GM19099 (cell line): ENCODE data around the gene CEP295NL.

Experiments
- POLR2A ChIP-seq: IDR thresholded peaks from 3 replicates; pipeline ENCODE4 v1.6.1; 2011; ENCODE audit warnings: low read depth; ENCODE audit not compliant: insufficient read length; ENCODE audit errors: extremely low read depth

Gene CEP295NL

DNA sequence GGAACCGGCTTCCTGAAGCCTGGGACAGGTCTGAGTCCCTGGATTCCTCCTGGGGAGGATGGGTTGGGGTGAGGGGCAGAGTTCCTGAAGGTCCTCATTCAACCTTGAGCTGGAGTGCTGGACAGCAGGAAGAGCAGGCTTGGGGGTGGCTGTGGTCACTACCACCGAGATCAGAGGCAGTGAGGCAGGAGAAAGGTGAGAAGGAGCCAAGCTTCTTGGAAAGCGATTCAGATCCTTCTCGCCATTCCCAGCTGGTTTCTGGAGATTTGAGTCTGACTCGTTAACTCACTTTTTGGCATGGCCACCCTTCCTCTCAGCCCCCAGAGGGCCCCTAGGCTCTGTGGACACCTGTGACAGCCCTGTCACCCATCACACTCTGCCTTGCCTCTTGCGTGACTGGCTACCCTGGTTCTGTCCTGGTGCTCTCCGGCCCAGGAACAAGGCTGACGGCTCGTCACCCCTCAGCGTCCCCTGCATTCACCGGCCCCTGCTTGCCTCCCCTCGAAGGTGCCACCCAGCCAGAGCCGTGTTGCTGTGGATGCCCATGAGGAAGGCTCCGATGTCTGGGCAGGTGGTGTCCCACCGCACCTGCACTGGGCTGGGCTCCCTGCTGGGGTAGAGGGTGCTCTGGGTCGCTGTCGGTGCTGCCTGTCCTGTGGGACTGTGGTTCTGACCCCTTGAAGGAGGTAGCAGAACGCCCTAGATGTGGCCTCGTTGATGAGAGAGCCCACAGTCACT lies 31.8 kb upstream of the CEP295NL start:
- TF ChIP-seq POLR2A: no peak

DNA sequence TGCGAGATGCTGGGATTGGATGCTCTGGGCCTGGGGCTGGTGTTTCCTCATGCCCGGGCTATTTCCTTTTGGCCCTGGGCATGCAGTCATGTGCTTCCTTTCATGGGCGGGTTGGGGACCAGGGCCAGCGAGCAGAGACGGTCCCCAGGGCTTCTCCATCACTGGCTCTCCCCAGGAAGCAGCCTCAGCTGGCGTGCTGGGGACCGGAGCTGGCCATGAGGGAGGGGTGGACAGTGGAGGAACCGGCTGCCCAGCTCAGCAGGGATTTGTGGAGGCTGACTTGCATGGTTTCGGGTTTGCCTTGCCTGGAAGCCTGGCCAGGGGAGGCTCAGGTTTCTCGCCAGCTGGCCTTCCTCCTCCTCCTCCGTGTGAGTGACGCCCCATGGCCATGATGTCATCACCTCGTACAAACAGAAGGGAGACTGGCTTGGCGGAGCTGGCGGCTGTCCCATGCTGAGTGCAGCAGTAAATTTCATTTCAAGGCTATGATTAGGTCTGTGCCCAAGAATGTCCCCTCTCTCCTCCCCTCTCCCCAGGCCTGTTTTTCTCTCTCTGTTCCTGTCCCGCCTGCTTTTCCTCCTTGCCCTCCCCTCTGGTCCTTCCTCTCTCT lies 31.1 kb upstream of the CEP295NL start:
- no peak for TF ChIP-seq POLR2A

DNA sequence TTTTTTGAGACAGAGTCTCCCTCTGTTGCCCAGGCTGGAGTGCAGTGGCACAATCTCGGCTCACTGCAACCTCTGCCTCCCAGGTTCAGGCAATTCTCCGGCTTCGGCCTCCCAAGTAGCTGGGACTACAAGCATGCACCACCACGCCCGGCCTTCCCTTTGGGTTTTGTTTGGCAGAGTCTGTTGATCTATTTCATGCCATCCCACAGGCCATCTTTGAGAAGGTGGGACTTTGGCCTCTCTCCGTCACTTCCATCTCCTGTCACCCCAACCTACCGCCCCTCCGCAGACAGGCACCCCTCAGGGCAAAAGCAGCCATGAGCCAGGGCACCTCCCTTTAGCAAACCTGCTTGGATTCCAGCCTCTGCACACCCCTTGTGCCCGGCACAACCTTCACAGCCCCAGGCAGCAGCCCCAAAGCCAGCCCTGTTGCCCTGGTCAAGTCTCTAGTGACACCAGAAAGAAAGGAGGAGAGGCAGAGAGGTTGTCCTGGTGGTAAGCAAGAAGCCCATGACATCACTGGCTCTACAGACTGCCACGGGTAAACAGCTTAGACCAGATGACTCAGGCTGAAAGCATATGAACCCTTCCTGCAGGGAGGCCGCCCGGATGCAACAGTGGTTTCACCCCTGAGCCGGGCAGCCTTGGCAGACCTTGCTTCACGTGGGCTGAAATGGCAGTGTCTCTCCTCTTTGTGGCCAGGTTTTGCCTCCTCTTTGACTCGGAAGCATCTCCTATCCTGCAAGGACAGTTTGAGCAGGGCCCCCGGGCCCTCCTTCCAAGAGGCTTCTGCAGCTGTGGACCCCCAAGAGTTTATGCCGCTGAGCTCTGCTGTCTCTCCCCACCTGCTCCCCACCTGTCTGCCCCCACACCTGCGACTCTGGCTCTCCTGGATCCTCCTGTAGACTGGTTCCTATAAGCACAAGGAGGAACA lies 30.3 kb upstream of the CEP295NL start:
- TF ChIP-seq POLR2A: no peak

DNA sequence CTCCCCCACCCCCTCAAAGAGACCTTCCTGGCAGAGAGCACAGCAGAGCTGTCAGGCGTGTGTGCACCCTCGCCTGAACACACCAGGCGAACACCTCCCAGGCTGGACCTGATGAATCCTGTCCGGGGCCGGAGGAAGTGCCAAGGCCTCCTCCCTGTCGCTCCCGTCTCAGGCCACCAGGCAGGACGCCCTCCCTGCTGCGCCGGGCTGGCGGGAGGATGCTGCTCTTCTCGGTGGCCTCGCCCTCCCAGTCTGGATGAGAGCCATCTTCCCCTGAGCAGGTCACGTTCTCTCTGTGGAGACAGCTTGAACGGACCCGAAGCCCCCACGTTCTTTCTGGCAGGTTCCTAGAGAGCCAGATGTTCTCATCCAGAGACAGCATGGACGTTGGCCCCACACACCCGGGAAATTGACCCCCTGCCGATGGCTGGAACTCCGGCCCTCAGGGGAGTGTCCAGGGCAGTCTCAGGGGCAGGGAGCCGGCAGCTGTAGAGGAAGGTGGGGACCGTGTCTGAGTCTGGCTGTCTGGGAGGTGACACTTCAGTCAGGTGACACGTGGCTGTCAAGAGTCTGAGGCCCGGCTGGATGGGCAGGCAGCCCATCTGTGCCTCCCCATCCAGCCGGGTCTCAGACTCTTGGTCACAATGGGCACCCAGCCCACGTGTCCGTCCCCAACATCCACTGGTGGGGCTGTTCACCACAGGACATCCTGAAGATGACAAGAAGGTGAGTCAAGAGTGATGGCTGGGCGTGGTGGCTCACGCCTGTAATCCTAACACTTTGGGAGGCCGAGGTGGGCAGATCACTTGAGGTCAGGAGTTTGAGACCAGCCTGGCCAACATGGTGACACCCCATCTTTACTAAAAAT lies 27.1 kb upstream of the CEP295NL start:
- TF ChIP-seq POLR2A: no peak

DNA sequence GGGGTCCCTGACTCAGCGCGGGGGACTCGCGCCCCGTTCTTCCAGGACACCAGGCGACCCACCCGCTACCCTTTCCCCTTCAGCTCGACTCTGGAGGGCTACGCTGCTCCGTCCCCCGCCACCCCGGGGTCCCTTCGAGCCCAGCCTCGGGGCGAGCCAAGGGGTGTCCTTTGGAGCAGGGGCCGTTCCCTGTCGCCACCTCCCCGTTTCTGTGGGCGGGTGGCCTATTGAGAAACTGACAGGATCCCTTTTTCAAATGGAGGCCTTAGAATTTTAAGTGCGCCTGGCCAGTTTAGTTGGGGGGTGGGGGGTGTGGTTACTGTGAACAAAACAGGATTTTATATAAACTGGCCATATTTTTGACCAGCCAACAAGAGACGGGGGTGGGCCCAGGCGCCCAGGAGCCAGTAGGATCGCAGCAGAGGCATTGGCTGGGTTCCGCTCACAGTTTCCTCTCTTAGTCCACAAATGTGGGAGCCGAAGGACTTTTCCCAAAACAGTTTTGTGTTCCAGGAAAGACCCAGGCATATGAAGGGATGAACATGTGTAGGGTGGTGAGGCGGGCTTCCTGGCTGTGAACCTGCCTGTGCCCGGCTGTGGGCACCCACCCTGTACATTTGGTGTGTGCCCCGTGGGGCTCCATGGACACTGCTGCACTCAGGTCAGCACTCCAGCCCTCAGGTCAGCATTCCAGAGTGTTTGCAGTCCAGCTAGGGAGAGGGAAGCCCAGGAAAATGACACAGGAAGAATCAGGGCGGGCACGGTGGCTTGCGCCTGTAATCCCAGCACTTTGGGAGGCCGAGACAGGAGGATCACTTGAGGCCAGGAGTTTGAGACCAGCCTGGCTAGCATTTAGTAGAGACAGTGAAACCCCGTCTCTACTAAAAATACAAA lies 22.9 kb upstream of the CEP295NL start:
- TF ChIP-seq POLR2A: no peak

DNA sequence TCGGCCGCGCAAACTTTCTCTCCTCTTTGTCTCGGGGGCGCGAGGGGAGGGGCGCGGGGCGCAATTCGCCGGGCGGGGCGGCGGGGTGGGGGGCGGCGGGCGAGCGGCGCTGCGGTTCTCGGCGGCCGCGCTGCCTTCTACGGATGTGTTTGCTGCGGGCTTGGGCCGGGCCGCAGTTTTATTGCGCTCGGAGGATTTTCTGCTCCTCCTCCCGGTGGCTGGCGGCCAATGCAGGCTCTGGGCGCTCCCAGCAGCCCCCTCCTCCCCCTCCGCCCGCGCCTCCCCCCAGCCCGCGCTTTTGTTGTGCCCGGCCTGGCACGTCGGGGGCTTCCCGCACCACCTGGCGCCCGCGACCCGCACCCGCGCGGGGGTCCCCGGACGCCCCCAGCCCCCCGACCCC lies 22.2 kb upstream of the CEP295NL start, which contains the start of gene TIMP2:
Gene TIMP2, minus strand, starts transcription at position 154 of the 400 bp plus-strand sequence. CDS start 299 bp downstream, outside the sequence.
- no peak for TF ChIP-seq POLR2A

DNA sequence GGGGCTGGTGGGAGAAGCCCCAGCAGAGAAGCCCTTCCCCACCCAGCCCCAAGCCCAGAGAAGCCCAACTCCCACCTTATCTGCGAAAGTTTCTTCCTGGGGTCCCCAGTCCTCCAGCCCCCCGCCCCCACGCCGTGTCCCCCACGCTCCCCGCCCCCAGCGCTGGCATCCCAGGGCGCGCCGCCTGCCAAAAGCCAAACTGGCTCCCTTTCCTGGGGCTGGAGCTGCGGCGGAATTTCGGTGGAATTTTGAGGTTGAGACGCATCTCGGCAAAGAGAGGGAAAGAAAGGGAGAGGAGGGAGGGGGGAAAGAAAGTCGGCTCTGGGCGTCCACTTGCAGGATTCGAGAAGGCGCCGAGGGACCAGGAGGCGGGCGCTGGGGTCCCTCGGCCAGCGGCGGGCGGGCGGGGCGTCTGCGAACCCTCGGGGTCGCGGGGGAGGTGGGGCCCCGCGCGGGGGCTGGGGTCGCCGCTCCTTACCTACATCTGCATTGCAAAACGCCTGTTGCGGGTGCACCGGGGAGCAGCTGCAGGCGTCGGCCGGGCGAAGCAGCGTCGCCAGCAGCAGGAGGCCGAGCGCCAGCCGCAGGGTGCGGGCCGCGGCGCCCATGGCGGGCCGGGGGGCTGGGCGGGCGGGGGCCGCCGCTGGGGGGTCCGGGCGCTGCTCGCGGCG lies 21.6 kb upstream of the CEP295NL start:
- TF ChIP-seq POLR2A: no peak

DNA sequence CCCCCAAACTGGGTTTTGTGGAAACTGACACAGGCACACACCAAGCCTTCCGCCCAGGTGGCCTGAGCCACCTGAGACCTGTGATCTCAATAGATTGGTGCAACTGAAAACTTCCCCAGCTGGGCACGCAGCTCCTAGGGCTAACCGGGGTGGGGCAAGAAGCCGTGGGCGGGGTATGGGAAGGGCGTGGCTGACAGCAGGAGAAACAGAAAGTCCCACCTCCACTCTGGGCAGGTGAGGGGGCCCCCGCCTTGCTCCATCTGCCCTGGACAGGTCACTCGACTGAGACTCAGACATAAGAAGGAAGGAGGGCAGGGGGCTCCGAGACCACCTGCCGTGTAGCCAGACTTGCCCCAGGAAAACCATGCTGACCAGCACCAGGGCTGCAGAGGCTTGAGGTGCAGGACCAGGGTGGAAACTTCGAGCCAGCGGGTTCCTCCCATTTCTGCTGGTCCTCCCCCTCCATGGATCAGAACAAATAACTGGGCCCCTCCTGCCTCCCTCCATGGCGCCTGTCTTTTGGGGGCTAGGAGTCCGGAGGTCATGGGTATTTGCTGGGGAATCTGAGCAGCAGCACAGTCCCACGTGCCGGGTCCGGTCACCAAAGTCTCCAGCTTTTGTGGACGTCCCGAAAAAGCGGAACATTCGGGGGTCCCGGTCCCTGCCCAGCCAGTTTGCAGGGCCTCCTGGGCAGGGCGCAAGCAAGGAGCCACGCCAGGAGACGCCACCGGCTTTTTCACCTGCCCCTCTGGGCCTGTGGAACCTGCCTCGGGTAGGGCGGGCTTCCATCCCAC lies 20.9 kb upstream of the CEP295NL start:
- no peak for TF ChIP-seq POLR2A

DNA sequence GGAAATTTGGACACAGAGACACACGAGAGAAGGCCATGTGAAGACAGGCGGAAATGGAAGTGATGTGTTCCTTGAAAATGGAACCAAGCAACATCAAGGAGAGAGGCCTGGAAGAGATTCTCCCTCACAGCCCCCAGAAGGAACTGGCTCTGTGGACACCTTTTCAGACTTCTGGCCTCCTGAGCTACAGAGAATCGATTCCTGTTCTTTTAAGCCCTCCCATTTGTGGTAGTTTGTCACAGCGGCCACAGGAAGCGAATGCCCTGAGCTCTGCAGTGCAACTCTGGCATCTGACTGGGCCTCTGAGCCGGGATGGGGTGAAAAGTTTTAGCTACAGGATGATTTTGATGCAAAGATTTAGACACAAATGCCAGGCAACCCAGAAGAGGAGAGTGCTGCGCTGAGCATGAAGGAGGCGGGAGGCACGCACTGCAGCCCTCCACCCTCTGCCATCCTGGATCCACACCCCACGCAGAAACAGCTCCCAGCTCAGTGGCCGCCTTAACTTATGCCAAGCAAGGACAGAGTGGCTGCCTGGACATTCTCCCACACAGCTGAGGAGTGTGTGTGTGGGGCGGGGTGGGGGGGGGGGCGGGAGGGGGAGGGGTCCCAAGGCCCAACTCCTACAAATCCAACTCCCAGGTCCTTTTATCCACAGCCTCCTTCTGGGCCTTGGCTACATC lies 20.0 kb upstream of the CEP295NL start:
- TF ChIP-seq POLR2A: no peak

DNA sequence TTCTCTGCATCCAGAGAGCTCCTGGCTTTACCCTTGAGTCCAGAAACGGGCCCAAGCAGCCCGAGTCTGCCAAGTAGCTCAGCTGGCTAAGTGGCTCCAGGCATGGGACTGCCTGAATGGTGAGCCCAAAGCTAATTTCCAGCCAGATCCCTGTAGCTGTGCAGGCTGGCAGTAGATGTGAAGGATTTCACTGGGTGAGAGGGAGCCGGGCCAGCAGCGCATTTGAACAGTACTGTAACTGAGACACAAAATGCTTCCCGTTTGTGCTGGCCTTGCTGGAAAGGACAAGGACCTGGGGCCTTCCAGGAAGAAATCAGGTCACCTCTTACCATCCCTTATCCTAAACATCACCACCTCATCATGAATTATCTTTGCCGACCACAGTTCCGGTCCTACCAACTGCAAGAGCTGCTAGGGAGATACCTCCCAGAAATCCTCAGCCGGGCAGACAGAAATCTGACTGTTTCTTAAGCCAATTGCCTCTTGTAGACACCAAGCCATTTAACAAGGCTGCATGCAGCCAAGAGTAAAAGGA lies 18.5 kb upstream of the CEP295NL start:
- no peak for TF ChIP-seq POLR2A

DNA sequence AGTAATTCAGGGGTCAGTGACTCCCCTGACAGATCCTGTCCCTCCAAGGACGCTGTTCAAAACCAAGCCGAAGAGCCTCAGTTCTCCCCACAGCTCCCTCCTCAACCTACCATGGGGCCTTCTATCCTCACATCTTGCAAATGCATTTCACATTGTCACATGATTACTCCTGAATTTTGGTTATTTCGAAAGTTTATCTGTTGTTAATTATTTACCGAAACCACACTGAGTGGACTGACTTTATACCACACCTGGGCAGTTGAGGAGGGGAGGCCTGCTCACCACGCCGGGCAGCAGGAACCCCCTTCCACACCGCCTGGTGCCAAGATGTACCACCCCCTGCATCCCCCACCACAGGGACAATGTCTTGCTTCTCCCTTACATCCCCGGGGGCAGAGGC lies 17.5 kb upstream of the CEP295NL start:
- no peak for TF ChIP-seq POLR2A
